Stimulated activated CD8-positive, alpha-beta memory T cell treated with anti-CD3 and anti-CD28 coated beads, Interleukin-7, amount 100 ng/mL, for 48 hours (primary cell): ENCODE results near the gene EXPH5.
A peak's percentile ranks its signal among the peaks of the same experiment; 100 is the strongest.

Source experiments
- DNase-seq, 2 donors: peaks; one replicate each; pipeline ENCODE4 v3.0.0-alpha.2; 2020; ENCODE audit warnings: low read depth in 1 of 2; ENCODE audit errors: extremely low read depth in 1 of 2

Gene EXPH5

GRCh38 chr11:108522318-108522717, 71.2 kb downstream of the EXPH5 start:
- no peak for DNase-seq

GRCh38 chr11:108518581-108518980, 75.0 kb downstream of the EXPH5 start:
- no peak for DNase-seq

- no peak for DNase-seq
These were observed 77.4 kb downstream of the EXPH5 start for GRCh38 chr11:108516125-108516524.

GRCh38 chr11:108512708-108513107, 80.9 kb downstream of the EXPH5 start:
- DNase-seq, result no peak

- no peak for DNase-seq
These were observed 81.6 kb downstream of the EXPH5 start for GRCh38 chr11:108511851-108512474.

GRCh38 chr11:108508653-108509593, 84.6 kb downstream of the EXPH5 start:
- no peak for DNase-seq

GRCh38 chr11:108501396-108501795, 92.2 kb downstream of the EXPH5 start:
- DNase-seq, result no peak

GRCh38 chr11:108500721-108501120, 92.8 kb downstream of the EXPH5 start:
- DNase-seq, result no peak

GRCh38 chr11:108500169-108500568, 93.4 kb downstream of the EXPH5 start:
- DNase-seq, result no peak

GRCh38 chr11:108498816-108499408, 94.7 kb downstream of the EXPH5 start:
- no peak for DNase-seq

- DNase-seq, result peak in 1 of 2 donors; percentile 6
These were observed 95.3 kb downstream of the EXPH5 start, which contains the start of gene POGLUT3 for GRCh38 chr11:108498046-108498815. POGLUT3 (minus strand) TSS chr11:108498384; CDS start chr11:108498366, 18 bp downstream.

GRCh38 chr11:108497317-108498045, 96.1 kb downstream of the EXPH5 start:
- peak; percentile 37 to 66 for DNase-seq

- no peak for DNase-seq
These were observed 96.8 kb downstream of the EXPH5 start for GRCh38 chr11:108496643-108497256.

GRCh38 chr11:108495326-108495725, 98.2 kb downstream of the EXPH5 start:
- DNase-seq, result no peak

- no peak for DNase-seq
These were observed 99.4 kb downstream of the EXPH5 start for GRCh38 chr11:108494182-108494581.

GRCh38 chr11:108491936-108492335, 101.6 kb downstream of the EXPH5 start:
- DNase-seq, result no peak

GRCh38 chr11:108486828-108487227, 106.7 kb downstream of the EXPH5 start:
- DNase-seq, result no peak

- DNase-seq, result no peak
These were observed 107.2 kb downstream of the EXPH5 start for GRCh38 chr11:108486331-108486730.

GRCh38 chr11:108483163-108483562, 110.4 kb downstream of the EXPH5 start:
- DNase-seq, result no peak
